Tibial artery (tissue), 4 donors: ENCODE data around the gene SPATA4.

Experiments
- DNase-seq, 2 donors: peaks; one replicate each; pipeline ENCODE4 v3.0.0-alpha.2; 2019
- H3K27ac ChIP-seq, 2 donors: fragments of 200-600 bp; sonication (generic) in 1 of 2; 1 replicate in 1 of 2; 2 replicates in 1 of 2; pipeline ENCODE4 v1.5.1; 2018 to 2019; ENCODE audit warnings: mild to moderate bottlenecking in 1 of 2
- H3K27me3 ChIP-seq, 2 donors: fragments of 200-600 bp; sonication (generic) in 1 of 2; one replicate each; pipeline versions ENCODE4 v1.5.1 to v1.6.0; 2016 to 2019
- H3K36me3 ChIP-seq, 3 donors: fragments of 200-600 bp; sonication (generic) in 2 of 3; one replicate each; pipeline ENCODE4 v1.5.1; 2016 to 2019; ENCODE audit warnings: mild to moderate bottlenecking in 2 of 3
- H3K4me1 ChIP-seq, 4 donors: fragments of 200-600 bp; sonication (generic) in 2 of 4; 1 replicate in 3 of 4; 2 replicates in 1 of 4; pipeline ENCODE4 v1.5.1; 2016 to 2019
- H3K4me3 ChIP-seq, 2 donors: fragments of 200-600 bp; sonication (generic) in 1 of 2; 1 replicate in 1 of 2; 2 replicates in 1 of 2; pipeline ENCODE4 v1.5.1; 2018 to 2019; ENCODE audit warnings: mild to moderate bottlenecking in 2 of 2
- H3K9me3 ChIP-seq, 3 donors: fragments of 200-600 bp; sonication (generic) in 1 of 3; one replicate each; pipeline ENCODE4 v1.5.1; 2016 to 2019
- CTCF ChIP-seq, 2 experiments: fragments of 200-600 bp in 1 of 2; fragments of 450-650 bp in 1 of 2; IDR thresholded peaks; one replicate each; pipeline ENCODE4 v1.5.1; 2017 to 2019; ENCODE audit warnings: antibody characterized with exemption in 2 of 2, mild to moderate bottlenecking in 1 of 2, moderate library complexity in 1 of 2
- intact Hi-C: fragments of 100-400 bp; cut with DNase I; formaldehyde crosslinking; loops from one replicate; pipeline ENCODE4 v1.15.0; 2023; ENCODE audit warnings: low total_unique reads

The SPATA4 gene

GRCh38 chr4:176236946-176237345 lies 41.6 kb upstream of the SPATA4 start:
- H3K36me3 ChIP-seq, result peaks cover 0 to 7% (median 0%) of the 10 kb centered on the region in 3 donors
- peaks cover 0 to 8% (median 0%) of the 10 kb centered on the region in 3 donors for H3K9me3 ChIP-seq
- H3K27ac ChIP-seq, result peak overlapping the region in 1 of 2 donors; percentile 77
- no peaks in the 10 kb centered on the region for H3K27me3 ChIP-seq
- no peak for DNase-seq
- no peak overlapping the region for H3K4me3 ChIP-seq
- intact Hi-C loops, result no loop called here
- no peak for TF ChIP-seq CTCF (IDR thresholded peaks at IDR 0.05)
- H3K4me1 ChIP-seq, result peaks cover 0 to 24% (median 6%) of the 10 kb centered on the region in 4 donors

GRCh38 chr4:176230836-176231235 lies 35.5 kb upstream of the SPATA4 start:
- Histone ChIP-seq H3K4me3 (no peak overlapping the region), H3K9me3 (no peaks in the 10 kb centered on the region), H3K36me3 (no peaks in the 10 kb centered on the region), H3K4me1 (peaks cover 0 to 10% (median 3%) of the 10 kb centered on the region in 4 donors), H3K27me3 (no peaks in the 10 kb centered on the region), H3K27ac (no peak overlapping the region)
- intact Hi-C loops, result no loop called here
- DNase-seq, result no peak
- TF ChIP-seq CTCF (IDR thresholded peaks at IDR 0.05), result no peak

- DNase-seq, result no peak
- intact Hi-C loops, result no loop called here
- peaks cover 0 to 10% (median 3%) of the 10 kb centered on the region in 4 donors for H3K4me1 ChIP-seq
- no peaks in the 10 kb centered on the region for H3K9me3 ChIP-seq
- H3K27me3 ChIP-seq, result no peaks in the 10 kb centered on the region
- peak overlapping the region in 1 of 2 donors; percentile 0 for H3K27ac ChIP-seq
- H3K4me3 ChIP-seq, result no peak overlapping the region
- no peaks in the 10 kb centered on the region for H3K36me3 ChIP-seq
- TF ChIP-seq CTCF (IDR thresholded peaks at IDR 0.05), result no peak
These were observed 34.3 kb upstream of the SPATA4 start for GRCh38 chr4:176229645-176230044.

GRCh38 chr4:176226736-176227135 lies 31.4 kb upstream of the SPATA4 start:
- no peak overlapping the region for H3K4me3 ChIP-seq
- no peaks in the 10 kb centered on the region for H3K36me3 ChIP-seq
- intact Hi-C loops, result no loop called here
- no peak for DNase-seq
- H3K9me3 ChIP-seq, result no peaks in the 10 kb centered on the region
- H3K4me1 ChIP-seq, result peaks cover 0 to 10% (median 3%) of the 10 kb centered on the region in 4 donors
- TF ChIP-seq CTCF (IDR thresholded peaks at IDR 0.05), result no peak
- no peaks in the 10 kb centered on the region for H3K27me3 ChIP-seq
- H3K27ac ChIP-seq, result no peak overlapping the region

GRCh38 chr4:176223561-176223960 lies 28.2 kb upstream of the SPATA4 start:
- H3K9me3 ChIP-seq, result no peaks in the 10 kb centered on the region
- intact Hi-C loops, result no loop called here
- no peak for TF ChIP-seq CTCF (IDR thresholded peaks at IDR 0.05)
- no peak overlapping the region for H3K27ac ChIP-seq
- DNase-seq, result no peak
- no peaks in the 10 kb centered on the region for H3K36me3 ChIP-seq
- H3K4me3 ChIP-seq, result no peak overlapping the region
- no peaks in the 10 kb centered on the region for H3K4me1 ChIP-seq
- H3K27me3 ChIP-seq, result no peaks in the 10 kb centered on the region

- Histone ChIP-seq H3K27me3 (no peaks in the 10 kb centered on the region), H3K27ac (no peak overlapping the region), H3K4me3 (no peak overlapping the region), H3K4me1 (no peaks in the 10 kb centered on the region), H3K9me3 (no peaks in the 10 kb centered on the region), H3K36me3 (no peaks in the 10 kb centered on the region)
- TF ChIP-seq CTCF (IDR thresholded peaks at IDR 0.05), result no peak
- intact Hi-C loops, result no loop called here
- no peak for DNase-seq
These were observed 26.8 kb upstream of the SPATA4 start for GRCh38 chr4:176222149-176222548.
